NCI-H526 (cell line): ENCODE measurements around the gene LAMC3.
"Not testable (repeated sequence)": the region's sequence is repeated elsewhere in the genome, so short reads cannot be mapped to it uniquely, and the experiment has no call there.

Experiments used
- DNase-seq, 2 experiments: peaks; one replicate each; lab custom pipeline; 2025; lab: John Stamatoyannopoulos, UW

Gene LAMC3

GRCh38 chr9:130991778-130992681 is 16.9 kb upstream of the LAMC3 start:
- no peak for DNase-seq

GRCh38 chr9:130992682-130993032 is 16.3 kb upstream of the LAMC3 start:
- no peak for DNase-seq

GRCh38 chr9:130993303-130994030 is 15.5 kb upstream of the LAMC3 start:
- no peak for DNase-seq

- no peak for DNase-seq
These were observed 14.6 kb upstream of the LAMC3 start for GRCh38 chr9:130994135-130995085.

- no peak for DNase-seq
These were observed 13.6 kb upstream of the LAMC3 start for GRCh38 chr9:130995086-130996011.

- DNase-seq, result no peak
These were observed 12.8 kb upstream of the LAMC3 start for GRCh38 chr9:130996205-130996604.

GRCh38 chr9:130996676-130997394 is 12.1 kb upstream of the LAMC3 start:
- DNase-seq, result no peak

GRCh38 chr9:130997395-130997684 is 11.6 kb upstream of the LAMC3 start:
- no peak for DNase-seq

- DNase-seq, result peak; percentile 44 to 72
These were observed 10.9 kb upstream of the LAMC3 start for GRCh38 chr9:130997925-130998596.

- no peak for DNase-seq
These were observed 10.3 kb upstream of the LAMC3 start for GRCh38 chr9:130998597-130999244.

- DNase-seq, result no peak
These were observed 9.7 kb upstream of the LAMC3 start for GRCh38 chr9:130999245-130999623.

GRCh38 chr9:131000526-131000925 is 8.4 kb upstream of the LAMC3 start:
- not testable (repeated sequence) for DNase-seq

- no peak for DNase-seq
These were observed 8.0 kb upstream of the LAMC3 start for GRCh38 chr9:131001021-131001420.

- DNase-seq, result no peak
These were observed 7.0 kb upstream of the LAMC3 start for GRCh38 chr9:131001990-131002389.

- DNase-seq, result no peak
These were observed 2.4 kb upstream of the LAMC3 start for GRCh38 chr9:131006601-131007000.

- no peak for DNase-seq
These were observed 888 bp upstream of the LAMC3 start for GRCh38 chr9:131008086-131008485.

GRCh38 chr9:131008563-131008908 is 438 bp upstream of the LAMC3 start:
- no peak for DNase-seq

GRCh38 chr9:131010482-131011273 is 1.7 kb downstream of the LAMC3 start:
- no peak for DNase-seq
